Measurements from ENCODE around the gene MAP1B.
A peak's percentile ranks its signal among the peaks of the same experiment; 100 is the strongest.

MAP1B gene

DNA sequence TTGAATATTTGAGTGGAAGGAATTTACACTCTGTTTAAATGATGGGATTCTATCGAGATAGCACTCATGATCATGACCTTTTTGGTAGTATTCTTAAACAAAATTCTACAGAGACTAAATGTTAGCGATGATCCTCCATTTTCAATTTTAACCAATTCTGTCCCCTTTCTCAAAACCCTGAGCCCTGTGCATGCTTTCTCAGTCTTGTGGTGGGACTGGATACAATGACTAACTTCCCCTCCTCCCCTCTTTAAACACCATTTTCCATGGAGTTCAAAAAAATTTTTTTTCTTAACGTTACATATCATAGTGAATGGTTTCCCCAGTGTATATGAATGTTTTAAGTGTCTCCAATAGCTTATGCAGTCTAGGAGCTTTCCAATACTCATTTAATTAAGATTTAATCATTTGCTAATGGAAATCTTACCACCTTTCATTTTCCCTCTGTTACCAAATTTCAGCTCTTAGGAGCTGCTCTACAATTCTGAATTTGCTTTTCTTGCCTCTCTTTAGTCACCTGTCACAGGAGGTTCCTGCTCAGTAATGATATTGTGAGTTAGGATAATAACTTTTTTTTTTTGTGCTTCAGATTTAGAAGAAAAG is 101.2 kb downstream of the MAP1B start:
- Mint-ChIP-seq H3K4me1 (peaks cover 13% of the 10 kb centered on the region), H3K36me3 (ENCODE audit: low read depth) (peaks cover 41% of the 10 kb centered on the region), H3K27ac (peak overlapping the region; percentile 6), H3K9me3 (no peaks in the 10 kb centered on the region), H3K27me3 (ENCODE audit: low read depth, poor library complexity) (peaks cover 2% of the 10 kb centered on the region), H3K4me3 (no peak overlapping the region)
- DNase-seq = no peak
- TF ChIP-seq, protein P1, sequence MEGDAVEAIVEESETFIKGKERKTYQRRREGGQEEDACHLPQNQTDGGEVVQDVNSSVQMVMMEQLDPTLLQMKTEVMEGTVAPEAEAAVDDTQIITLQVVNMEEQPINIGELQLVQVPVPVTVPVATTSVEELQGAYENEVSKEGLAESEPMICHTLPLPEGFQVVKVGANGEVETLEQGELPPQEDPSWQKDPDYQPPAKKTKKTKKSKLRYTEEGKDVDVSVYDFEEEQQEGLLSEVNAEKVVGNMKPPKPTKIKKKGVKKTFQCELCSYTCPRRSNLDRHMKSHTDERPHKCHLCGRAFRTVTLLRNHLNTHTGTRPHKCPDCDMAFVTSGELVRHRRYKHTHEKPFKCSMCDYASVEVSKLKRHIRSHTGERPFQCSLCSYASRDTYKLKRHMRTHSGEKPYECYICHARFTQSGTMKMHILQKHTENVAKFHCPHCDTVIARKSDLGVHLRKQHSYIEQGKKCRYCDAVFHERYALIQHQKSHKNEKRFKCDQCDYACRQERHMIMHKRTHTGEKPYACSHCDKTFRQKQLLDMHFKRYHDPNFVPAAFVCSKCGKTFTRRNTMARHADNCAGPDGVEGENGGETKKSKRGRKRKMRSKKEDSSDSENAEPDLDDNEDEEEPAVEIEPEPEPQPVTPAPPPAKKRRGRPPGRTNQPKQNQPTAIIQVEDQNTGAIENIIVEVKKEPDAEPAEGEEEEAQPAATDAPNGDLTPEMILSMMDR (IDR thresholded peaks at IDR 0.05) = no peak

DNA sequence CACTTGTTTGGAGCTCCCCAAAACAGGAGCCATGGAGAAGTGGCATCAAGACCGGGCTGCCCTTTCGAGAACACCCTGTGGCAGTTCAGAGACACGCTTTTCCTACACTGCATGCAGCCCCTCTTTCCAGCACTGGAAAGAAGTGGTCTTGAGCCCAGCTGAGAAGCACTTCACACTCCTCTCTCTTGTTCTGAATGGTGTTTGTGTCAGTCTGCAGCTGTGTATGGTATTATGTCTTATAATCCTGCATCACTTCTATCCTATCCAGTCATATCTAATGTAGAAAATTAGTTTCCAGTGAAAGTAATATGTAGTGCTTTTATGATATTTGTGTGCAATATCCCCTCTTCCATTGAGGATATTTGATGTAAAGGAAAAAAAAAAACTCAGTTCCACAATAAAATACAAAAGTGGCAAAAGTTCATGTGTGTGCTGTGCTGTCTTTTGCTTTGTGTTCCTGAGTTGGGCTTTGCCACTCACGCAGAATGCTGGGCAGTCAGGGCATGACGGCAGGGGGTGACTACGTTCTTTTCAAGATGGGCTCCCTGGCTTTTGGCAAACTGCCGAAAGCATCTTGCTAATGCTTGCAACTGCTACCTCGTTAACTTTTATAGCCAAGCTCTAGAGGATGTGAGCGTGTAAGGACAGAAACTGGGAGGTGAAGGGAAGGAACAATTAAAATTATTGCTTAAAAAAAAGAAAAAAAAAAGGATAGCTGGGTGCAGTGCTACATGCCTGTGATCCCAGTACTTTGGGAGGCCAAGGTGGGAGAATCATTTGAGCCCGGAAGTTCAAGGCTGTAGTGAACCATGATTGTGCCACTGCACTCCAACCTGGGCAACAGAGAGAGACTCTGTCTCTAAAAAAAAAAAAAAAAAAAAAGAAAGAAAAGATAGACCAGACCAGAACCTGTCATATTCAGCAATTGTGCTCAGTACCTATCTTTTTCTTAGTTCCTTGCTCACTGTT is 102.2 kb downstream of the MAP1B start:
- peaks cover 2% of the 10 kb centered on the region for H3K27me3 Mint-ChIP-seq (ENCODE audit: low read depth, poor library complexity)
- TF ChIP-seq, protein P1 (IDR thresholded peaks at IDR 0.05) = no peak
- peaks cover 33% of the 10 kb centered on the region for H3K36me3 Mint-ChIP-seq (ENCODE audit: low read depth)
- no peak for DNase-seq
- peak overlapping the region; percentile 79 for H3K27ac Mint-ChIP-seq
- H3K4me1 Mint-ChIP-seq = peaks cover 13% of the 10 kb centered on the region
- no peak overlapping the region for H3K4me3 Mint-ChIP-seq
- H3K9me3 Mint-ChIP-seq = no peaks in the 10 kb centered on the region

DNA sequence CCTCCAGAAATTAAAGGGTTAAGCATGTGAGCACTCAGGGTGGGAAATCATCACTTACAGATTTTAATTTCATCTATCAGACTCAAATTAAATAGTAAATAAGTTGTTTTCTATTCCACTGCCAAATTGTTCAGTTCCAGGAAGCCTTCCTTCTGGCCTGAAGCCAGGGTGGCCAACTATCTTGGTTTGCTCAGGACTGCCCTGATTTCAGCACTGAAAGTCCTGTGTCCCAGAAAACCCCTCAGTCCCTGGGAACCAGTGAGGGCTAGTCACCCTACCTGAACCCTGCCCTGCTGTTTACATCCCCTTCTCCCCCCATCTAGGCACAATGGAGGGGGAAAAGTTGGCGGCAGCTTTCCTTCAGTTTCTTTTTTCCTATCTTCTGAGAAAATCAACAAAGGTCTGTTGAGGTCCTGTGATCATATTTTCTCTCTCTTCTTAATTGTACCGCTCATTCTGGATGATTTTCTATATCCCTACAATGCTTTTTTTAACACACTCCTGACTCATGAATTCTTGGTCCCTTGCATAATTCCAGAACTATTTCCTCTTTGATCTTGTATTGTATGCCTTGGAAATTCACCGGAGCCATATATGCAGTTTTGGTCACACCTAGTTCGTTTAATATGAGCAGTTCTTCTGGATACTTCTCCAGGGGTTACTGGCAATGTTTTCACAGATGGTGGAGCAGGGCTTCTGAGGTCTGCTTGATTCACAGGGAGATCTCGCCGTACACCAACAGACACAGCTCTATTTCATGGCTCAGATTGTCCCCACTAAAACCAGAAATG is 103.8 kb downstream of the MAP1B start:
- peaks cover 17% of the 10 kb centered on the region for H3K36me3 Mint-ChIP-seq (ENCODE audit: low read depth)
- TF ChIP-seq, protein P1 (IDR thresholded peaks at IDR 0.05) = no peak
- H3K4me3 Mint-ChIP-seq = no peak overlapping the region
- no peak for DNase-seq
- H3K27ac Mint-ChIP-seq = peak overlapping the region; percentile 66
- H3K4me1 Mint-ChIP-seq = peaks cover 13% of the 10 kb centered on the region
- no peaks in the 10 kb centered on the region for H3K9me3 Mint-ChIP-seq
- H3K27me3 Mint-ChIP-seq (ENCODE audit: low read depth, poor library complexity) = peaks cover 2% of the 10 kb centered on the region

DNA sequence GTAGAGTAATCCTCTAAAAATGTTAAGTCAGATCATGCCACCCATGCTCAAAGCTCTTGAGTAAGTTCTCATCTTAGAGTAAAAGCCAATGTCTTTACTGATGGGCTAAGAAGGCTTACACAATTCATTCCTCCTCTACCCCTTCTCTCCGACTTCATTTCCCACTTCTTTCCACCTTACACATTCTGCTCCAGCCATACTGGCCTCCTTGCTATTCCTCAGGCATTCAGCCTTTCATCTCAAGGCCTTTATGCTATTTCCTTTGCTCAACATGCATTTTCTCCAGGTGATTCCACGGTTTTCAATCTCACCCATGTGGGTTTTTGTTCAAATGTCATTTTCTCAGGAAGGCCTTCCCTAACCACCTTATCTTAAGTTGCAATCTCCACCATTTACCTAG is 104.9 kb downstream of the MAP1B start:
- TF ChIP-seq, protein P1 (IDR thresholded peaks at IDR 0.05) = no peak
- H3K4me1 Mint-ChIP-seq = peaks cover 13% of the 10 kb centered on the region
- H3K36me3 Mint-ChIP-seq (ENCODE audit: low read depth) = peaks cover 14% of the 10 kb centered on the region
- H3K27ac Mint-ChIP-seq = peak overlapping the region; percentile 30
- peaks cover 2% of the 10 kb centered on the region for H3K27me3 Mint-ChIP-seq (ENCODE audit: low read depth, poor library complexity)
- no peak for DNase-seq
- H3K9me3 Mint-ChIP-seq = no peaks in the 10 kb centered on the region
- H3K4me3 Mint-ChIP-seq = no peak overlapping the region

DNA sequence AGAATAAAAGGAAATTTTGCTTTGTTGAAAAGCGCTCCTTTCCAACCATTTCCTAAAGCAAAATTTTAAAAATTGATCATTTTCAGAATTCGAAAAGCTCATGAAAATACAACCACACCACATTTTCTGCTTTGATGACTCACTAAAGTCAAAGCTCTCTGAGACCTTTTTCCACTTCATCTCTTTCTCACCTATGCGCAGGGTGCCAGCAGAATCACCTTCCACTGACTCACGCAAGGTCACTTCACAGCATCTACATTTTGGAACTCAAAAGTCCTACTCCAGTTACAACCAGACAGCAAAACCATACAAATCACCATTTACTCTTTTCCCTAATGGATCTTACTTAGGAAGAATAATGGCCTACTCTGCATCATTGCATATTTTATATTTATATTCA is 106.2 kb downstream of the MAP1B start:
- Mint-ChIP-seq H3K4me3 (no peak overlapping the region), H3K9me3 (no peaks in the 10 kb centered on the region), H3K27me3 (ENCODE audit: low read depth, poor library complexity) (peaks cover 2% of the 10 kb centered on the region), H3K4me1 (peaks cover 13% of the 10 kb centered on the region), H3K36me3 (ENCODE audit: low read depth) (peaks cover 19% of the 10 kb centered on the region), H3K27ac (no peak overlapping the region)
- DNase-seq = no peak
- TF ChIP-seq, protein P1 (IDR thresholded peaks at IDR 0.05) = no peak
